Stimulated activated CD4-positive, alpha-beta T cell treated with anti-CD3 and anti-CD28 coated beads, Interleukin-1b, Interleukin-23, amount 100 ng/mL, for 24 hours (primary cell): ENCODE results near the gene PTAFR.

Experiments
- DNase-seq, 4 experiments: peaks; one replicate each; pipeline ENCODE4 v3.0.0-alpha.2; 2020; ENCODE audit warnings: low read depth in 4 of 4, low spot score in 1 of 4

PTAFR gene

DNA sequence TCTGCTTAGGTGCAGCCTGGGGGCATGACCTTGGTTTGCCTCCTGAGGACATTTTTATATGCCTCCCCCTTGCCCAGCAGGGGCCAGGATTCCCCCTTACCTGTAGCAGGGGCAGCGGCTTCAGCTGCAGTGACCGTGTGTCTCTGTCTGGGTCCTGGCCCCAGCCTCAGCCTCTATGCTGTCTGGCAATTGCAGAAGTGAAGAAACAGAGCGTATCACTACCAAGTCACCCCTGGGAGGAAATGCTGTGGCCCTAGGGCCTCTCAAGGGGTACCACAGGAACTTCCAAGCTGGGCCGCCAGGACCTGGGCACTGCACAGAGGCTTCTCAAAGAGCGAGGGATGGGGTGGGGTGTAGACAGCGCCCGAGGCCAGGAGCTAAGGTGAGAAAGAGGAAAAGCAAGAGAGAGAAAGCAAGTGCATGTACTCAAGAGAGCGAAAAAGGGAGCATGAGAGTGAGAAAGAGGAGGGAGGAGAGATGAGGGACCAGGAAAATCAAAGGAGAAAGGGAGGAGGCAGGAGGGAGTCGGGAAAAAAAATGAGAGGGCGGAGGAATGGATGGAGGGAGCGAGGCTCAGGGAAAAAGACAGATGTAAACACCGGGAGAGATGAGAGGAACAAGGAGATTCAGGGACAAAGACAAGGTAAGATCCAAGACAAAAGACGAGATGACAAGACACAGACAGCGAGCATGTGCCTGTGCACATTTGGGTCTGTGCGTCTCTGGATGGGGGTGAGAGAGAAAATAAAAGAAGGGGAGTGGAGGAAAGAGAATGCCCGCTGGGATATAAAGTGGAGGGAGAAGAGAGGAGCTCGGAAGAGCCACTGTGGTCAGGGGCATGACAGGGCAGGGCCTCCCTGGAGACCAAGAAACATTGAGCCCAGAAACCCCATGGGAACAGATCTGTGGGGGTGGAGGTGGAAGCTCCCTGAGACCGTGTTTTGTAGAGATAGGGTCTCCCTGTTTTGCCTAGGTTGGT is at the start of gene PTAFR:
PTAFR (minus strand) TSS at position 199 of the 979 bp plus-strand sequence. CDS start 25,669 bp downstream, outside the sequence.
- no peak for DNase-seq

GRCh38 chr1:28213315-28213714 is 36.8 kb upstream of the PTAFR start:
- no peak for DNase-seq

DNA sequence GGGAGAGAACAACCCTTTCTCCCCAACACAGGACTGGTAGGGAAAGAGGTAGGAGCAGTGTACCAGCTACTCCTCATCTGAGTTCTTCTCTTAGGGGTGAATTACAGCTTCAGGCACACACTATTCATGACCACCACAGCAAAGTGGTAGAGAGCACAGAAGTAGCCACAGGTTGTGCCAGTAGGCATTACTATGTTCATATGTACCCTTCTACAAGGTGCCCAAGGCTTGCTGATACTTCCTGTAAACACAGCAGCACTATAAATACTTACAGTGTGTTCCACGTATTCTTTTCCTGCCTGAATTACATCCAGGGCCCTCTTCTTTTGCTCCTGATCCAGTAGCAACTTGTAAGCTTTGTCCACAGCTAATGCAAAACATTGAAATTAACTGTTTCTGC is 33.2 kb upstream of the PTAFR start:
- no peak for DNase-seq

GRCh38 chr1:28208818-28209441 is 32.4 kb upstream of the PTAFR start:
- DNase-seq = peak in 2 of 4 experiments; percentile 29 to 35

- DNase-seq = no peak
These were observed 28.8 kb upstream of the PTAFR start for GRCh38 chr1:28205243-28205642.

DNA sequence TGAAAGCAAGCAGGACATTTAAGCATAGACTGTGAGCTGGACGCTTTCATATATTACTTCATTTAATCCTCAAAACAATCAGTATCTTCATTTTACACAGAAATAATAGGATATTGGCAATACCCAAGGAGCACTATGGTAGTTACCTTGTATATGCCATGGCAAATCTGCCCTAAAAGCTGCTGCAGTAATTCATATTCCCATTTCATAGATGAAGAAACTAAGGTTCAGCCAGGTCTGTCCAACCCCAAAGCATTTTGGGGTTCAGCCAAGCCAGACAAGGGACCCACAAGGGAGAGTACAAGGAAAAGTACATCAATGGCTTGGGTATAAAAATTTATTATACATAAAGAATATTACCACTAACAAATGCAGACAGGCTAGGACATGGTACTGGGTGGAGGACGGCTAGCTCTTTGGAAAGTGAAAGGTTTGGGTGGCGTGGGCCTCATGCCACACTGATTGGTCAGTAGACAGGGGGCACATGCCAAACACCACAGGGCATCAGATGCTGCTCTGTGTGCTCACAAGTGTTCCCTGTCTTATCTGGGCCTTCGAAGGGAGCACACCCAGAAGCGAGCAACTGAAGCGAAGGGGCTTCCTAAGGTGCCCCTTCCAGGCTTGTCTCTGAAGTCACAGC is 23.9 kb upstream of the PTAFR start:
- DNase-seq = no peak

DNA sequence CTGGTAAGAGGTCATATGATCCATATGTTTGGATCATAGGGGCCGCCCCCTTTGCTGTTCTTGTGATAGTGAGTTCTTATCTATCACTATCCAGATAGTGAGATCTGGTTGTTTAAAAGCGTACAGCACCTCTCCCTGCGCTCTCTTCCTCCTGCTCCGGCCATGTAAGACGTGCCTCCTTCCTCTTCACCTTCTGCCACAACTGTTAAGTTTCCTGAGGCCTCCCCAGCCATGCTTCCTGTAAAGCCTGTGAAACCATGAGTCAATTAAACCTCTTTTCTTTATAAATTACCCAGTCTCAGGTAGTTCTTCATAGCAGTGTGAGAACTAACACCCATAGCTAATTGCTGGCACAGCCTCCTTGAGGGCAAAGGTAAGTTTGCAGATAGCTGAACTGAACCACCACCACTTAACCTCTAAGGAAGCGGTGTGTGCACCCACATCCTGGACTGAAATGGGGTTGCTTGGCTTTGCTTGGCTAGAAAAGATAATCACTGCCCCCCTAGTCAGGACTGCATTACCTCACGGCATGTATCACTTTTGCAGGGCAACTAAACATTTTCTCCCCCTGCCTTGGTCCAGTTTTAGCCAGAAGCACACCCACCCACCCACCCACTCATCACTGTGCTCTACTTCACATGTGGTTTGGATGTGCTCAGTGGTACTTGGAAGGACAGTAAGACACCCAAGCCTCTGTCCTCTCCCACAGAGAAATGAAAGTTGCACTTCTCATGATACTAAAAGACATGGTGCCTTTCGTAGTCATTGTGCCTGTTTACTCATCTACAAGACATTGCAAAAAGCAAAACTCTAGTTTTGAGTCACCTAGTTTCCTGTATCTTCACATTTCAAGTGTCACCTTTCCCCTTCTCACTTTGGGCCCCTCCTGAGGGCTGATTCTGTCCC is 23.1 kb upstream of the PTAFR start:
- DNase-seq = peak in 3 of 4 experiments; percentile 15 to 39 (median 18)

GRCh38 chr1:28197682-28198415 is 21.4 kb upstream of the PTAFR start:
- no peak for DNase-seq

- no peak for DNase-seq
These were observed 19.8 kb upstream of the PTAFR start for GRCh38 chr1:28196330-28196729.

DNA sequence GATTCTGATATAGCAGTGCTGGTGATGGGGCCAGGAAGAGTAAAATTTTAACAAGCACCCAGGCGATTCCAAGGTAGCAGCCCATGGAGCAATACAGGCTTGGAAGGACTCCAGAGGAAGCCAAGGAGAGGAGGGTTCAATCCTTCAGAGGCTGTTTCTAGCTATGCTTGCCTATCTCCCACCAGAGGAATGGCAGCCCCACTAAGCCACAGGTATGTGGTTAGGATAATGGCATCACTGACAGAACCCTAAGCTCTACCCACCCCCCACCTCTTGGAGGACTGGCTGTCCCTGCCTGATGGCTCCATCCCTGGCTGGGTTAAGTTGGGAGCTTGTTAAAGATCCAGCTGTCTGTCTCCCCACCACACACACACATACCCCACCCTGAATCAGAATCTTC is 19.3 kb upstream of the PTAFR start:
- DNase-seq = no peak

- DNase-seq = no peak
These were observed 18.0 kb upstream of the PTAFR start for GRCh38 chr1:28194326-28195035.

DNA sequence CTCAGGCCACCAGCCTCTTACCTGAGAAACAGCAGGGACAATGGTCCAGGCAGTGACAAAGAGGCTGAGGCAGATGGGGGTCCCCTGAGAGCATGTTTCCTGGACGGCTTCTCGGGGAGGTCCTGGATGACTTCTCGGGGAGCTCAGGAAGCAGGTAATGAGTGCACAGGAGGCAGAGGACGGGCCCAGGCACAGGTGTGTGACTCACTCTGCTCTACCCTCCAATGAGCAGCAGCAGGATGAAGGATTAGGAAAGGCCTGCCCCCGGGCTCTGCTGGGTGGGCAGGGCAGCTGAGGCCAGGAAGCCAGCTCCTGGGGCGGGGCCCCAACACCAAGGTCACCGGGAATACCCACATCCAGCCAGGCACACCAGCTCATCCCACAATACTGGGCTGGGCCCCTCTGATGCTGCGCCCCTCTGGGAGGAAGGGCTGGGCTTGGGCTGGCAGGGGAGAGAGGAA is 17.2 kb upstream of the PTAFR start:
- no peak for DNase-seq

GRCh38 chr1:28190996-28191645 is 14.6 kb upstream of the PTAFR start:
- DNase-seq = no peak

DNA sequence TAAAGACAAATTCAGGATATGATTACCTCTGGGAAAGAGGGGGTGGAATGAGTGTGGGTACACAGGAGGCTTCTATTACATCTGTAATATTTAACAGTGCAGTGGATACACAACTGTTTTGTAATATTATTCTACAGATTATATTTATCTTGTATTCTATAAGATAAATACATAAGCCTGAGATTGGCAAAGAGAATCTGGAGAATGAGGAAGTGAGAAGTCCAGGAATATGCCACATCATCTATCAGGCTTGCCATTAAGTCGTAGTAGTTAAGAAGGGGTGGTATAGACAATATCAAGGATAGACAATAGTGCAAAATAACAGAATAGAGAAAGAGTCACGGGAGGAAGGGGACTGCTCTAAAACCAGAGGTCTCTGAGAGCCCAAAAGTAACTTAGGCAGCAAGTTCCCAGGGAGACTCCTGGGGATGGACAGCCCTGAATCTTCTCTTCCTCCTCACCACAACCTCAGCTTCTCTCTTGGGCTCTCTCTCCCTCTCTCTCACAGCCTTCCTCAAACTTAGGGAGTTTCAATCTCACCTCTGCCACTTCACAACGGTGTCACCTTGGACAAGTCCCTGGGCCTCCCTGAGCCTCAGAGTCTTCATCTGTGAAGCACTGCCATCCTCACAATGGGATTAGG is 14.0 kb upstream of the PTAFR start:
- DNase-seq = no peak

GRCh38 chr1:28185071-28185470 is 8.6 kb upstream of the PTAFR start:
- no peak for DNase-seq

DNA sequence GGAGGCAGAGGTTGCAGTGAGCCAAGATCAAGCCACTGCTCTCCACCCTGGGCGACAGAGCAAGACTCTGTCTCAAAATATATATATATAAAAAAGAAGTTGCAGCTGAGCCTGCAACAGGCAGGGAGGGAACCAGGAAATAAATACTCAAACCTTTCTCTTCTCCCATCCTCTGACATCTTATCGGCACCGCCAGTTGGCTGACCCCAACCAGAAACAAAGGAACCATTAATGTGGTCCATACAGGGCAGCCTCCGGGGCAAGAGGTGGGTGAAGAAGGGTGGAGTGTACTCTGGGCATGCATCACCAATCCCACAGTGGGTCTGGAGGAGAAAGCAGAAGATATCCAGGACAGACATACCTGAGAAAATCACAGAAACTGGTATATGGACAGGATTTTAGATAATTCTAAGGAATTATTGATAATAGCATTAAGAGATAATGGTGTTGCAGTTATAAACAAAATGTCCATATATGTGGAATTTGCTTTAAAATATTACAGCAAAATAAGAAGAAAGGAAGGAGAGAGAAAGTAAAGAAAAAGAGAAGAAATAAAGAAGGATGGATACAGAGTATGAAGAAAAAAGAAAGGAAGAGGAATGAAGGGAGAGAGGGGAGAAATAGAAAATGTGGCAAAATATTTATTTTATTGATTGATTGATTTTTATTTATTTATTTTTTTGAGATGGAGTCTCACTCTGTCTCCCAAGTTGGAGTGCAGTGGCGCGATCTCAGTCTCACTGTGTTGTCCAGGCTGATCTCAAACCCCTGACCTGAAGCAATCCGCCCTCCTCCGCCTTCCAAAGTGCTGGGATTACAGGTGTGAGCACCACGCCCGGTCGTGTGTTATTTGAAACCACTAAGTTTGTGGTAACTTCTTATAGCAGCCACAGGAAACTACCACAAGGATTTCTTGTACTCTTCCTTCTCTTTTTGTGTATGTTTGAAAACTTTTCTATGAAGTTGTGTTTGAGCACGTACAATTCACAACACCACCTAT is 4.1 kb upstream of the PTAFR start:
- no peak for DNase-seq
